HG03045 (cell line): ENCODE results near the gene FEZF2.

Experiments used
- ATAC-seq: cut with Tn5 transposase; IDR thresholded peaks from one replicate; pipeline ENCODE4 v1.9.1; 2021; ENCODE audit warnings: mild to moderate bottlenecking, moderate library complexity; ENCODE audit not compliant: unreplicated experiment

The FEZF2 gene

DNA sequence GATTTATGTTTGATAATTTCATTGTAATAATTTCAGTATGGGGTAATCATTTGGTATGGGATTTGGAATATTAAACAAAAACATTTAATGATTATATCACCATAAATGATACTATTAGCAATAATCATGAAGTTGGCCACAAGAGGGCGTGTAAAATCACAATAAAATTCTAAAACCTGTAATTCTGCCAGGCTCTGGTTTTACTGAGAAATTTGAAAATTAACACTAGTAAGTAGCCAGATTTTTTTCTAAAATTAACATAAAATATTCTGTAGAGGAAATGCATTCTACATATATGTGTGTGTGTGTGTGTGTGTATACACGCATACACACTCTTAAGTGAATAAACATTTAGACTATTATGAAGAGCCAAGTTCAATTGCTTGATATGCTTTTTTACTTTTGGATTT is 40.5 kb downstream of the FEZF2 start:
- no peak for ATAC-seq

DNA sequence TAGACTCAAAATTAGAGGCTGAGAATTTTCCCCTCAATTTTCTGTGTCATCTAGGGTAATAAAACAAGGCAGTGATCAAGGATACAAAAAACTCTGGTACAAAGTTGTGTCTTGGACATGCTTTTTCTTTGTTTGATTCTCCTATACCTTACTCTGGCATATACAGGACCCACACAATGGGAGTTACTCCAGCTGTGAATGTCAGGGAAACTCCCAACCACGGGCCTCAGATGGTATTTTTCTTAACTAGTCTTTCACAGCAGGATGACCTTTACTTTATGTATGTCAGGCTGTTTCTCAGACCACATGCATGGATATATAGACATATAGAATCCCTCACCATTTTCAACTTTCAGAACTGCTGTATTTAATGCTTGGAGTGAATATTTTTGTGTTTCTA is 41.3 kb downstream of the FEZF2 start:
- ATAC-seq, result no peak

DNA sequence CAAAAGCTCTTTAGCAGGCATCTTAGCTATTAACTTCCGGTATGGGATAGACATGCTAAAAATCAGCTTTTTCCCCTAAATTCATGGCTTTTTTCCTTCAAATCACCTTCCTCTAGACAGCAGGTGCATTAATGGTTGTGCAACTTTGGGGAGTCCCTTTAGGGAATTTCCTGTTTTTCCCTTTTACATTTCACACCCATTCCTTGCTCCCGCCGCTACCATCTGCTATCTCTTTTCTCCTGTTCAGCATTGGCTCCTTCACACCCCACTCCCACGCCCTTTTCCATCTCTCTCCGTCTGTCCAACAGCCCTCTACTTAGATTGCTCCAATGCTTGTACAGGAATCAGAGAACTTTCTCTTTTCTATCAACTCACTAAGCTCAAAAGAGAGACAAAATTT is 43.4 kb downstream of the FEZF2 start:
- ATAC-seq, result no peak

DNA sequence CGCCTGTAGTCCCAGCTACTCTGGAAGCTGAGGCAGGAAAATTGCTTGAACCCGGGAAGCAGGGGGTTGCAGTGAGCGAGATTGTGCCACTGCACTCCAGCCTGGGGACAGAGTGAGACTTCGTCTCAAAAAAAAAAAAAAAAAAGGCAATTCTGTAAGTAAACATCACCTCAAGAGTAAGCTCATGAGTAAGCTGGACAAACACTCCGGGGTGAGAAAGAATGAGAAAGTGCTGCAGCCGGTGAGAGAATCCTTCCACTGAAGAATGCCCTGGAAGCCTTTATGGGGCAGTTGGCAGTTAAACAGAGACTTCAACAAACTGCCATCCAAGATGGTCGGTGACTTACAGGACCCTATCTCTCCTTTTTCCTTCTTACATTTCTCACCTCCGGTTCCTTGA is 47.5 kb downstream of the FEZF2 start:
- no peak for ATAC-seq

DNA sequence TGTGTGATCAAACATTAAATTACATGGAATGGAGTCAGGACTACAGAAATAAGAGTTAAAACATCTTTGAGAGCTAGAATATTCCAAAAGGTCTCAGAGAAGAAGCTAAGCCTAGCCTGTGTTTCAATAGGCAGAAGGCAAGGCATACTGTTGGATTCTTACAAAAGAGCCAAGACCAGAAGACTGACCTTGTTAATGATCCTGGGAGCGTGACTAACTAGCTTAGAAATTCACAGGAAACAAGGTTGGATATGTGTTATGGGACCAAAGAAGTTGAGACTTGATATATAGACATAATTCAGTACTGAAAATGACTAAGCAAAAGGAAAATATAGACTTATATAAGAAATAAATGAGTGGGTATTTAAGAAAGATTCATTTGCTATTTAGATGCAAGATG is 50.1 kb downstream of the FEZF2 start:
- ATAC-seq, result no peak
